H9 (cell line): ENCODE results near the gene SSR2. TPM values are rescaled to one million over a fixed set of nuclear protein-coding genes. Genes with fewer than 3 reads are reported as not detected.

ENCODE experiments used
- DNase-seq: peaks from one replicate; pipeline ENCODE4 v3.0.0-alpha.2; 2017
- H2AFZ ChIP-seq: one replicate; pipeline ENCODE4 v1.6.1; 2013; ENCODE audit warnings: mild to moderate bottlenecking, low read length, control low read depth, moderate library complexity
- H2AK5ac ChIP-seq: 2 replicates; pipeline ENCODE4 v1.6.1; 2013; ENCODE audit warnings: low read length, control low read depth, mixed read lengths; ENCODE audit not compliant: insufficient read length
- H2BK120ac ChIP-seq: one replicate; pipeline ENCODE4 v1.6.1; 2013; ENCODE audit warnings: low read depth, mild to moderate bottlenecking, low read length, control low read depth, inconsistent platforms; ENCODE audit not compliant: poor library complexity, severe bottlenecking
- H2BK12ac ChIP-seq: 2 replicates; pipeline ENCODE4 v1.6.1; 2013; ENCODE audit warnings: low read length, control low read depth, mixed read lengths, low read depth; ENCODE audit not compliant: insufficient read length
- H2BK15ac ChIP-seq: 2 replicates; pipeline ENCODE4 v1.6.1; 2013; ENCODE audit warnings: low read depth, low read length, control low read depth
- H2BK20ac ChIP-seq: one replicate; pipeline ENCODE4 v1.6.1; 2013; ENCODE audit warnings: low read depth, mild to moderate bottlenecking, low read length, control low read depth, inconsistent platforms; ENCODE audit not compliant: poor library complexity, severe bottlenecking
- H2BK5ac ChIP-seq: 2 replicates; pipeline ENCODE4 v1.6.1; 2013; ENCODE audit warnings: low read length, control low read depth, mixed read lengths; ENCODE audit not compliant: insufficient read length
- H3K14ac ChIP-seq: 2 replicates; pipeline ENCODE4 v1.6.1; 2013; ENCODE audit warnings: low read length, control low read depth; ENCODE audit not compliant: insufficient read depth
- H3K18ac ChIP-seq: 2 replicates; pipeline ENCODE4 v1.6.1; 2013; ENCODE audit warnings: low read depth, mild to moderate bottlenecking, mixed read lengths, low read length, control low read depth; ENCODE audit not compliant: insufficient read length
- H3K23ac ChIP-seq: 2 replicates; pipeline ENCODE4 v1.6.1; 2013; ENCODE audit warnings: low read length, control low read depth, mixed read lengths, low read depth; ENCODE audit not compliant: insufficient read length
- H3K23me2 ChIP-seq: 2 replicates; pipeline ENCODE4 v1.6.1; 2013; ENCODE audit warnings: low read depth, mild to moderate bottlenecking, mixed read lengths, low read length, control low read depth; ENCODE audit not compliant: insufficient read length, poor library complexity, severe bottlenecking
- H3K27ac ChIP-seq: 2 replicates; pipeline ENCODE4 v1.5.1; 2013; ENCODE audit warnings: low read length, control low read depth, mixed read lengths, low read depth; ENCODE audit not compliant: insufficient read length
- H3K27me3 ChIP-seq: 2 replicates; pipeline ENCODE4 v1.6.1; 2013; ENCODE audit warnings: low read length, control low read depth, inconsistent platforms; ENCODE audit not compliant: insufficient read depth
- H3K4ac ChIP-seq: 2 replicates; pipeline ENCODE4 v1.6.1; 2013; ENCODE audit warnings: low read depth, mild to moderate bottlenecking, control low read depth, inconsistent platforms, low read length, moderate library complexity
- H3K4me1 ChIP-seq: 2 replicates; pipeline ENCODE4 v1.6.1; 2013; ENCODE audit warnings: low read length, control low read depth, inconsistent platforms; ENCODE audit not compliant: insufficient read depth
- H3K4me2 ChIP-seq: 2 replicates; pipeline ENCODE4 v1.6.1; 2013; ENCODE audit warnings: low read length, control low read depth, mixed read lengths; ENCODE audit not compliant: insufficient read length, insufficient read depth
- H3K56ac ChIP-seq: 2 replicates; pipeline ENCODE4 v1.6.1; 2013; ENCODE audit warnings: low read depth, mild to moderate bottlenecking, mixed read lengths, low read length, control low read depth; ENCODE audit not compliant: insufficient read length
- H3K79me1 ChIP-seq: 2 replicates; pipeline ENCODE4 v1.6.1; 2013; ENCODE audit warnings: low read depth, mild to moderate bottlenecking, moderate library complexity, low read length, control low read depth, inconsistent platforms; ENCODE audit not compliant: insufficient read depth, poor library complexity, severe bottlenecking
- H3K79me2 ChIP-seq: 2 replicates; pipeline ENCODE4 v1.6.1; 2013; ENCODE audit warnings: low read length, control low read depth, inconsistent platforms; ENCODE audit not compliant: insufficient read depth
- H3K9ac ChIP-seq: 2 replicates; pipeline ENCODE4 v1.6.1; 2013; ENCODE audit warnings: low read length, control low read depth, mixed read lengths; ENCODE audit not compliant: insufficient read length; ENCODE audit errors: extremely low read depth
- H3K9me3 ChIP-seq: one replicate; pipeline ENCODE4 v1.6.1; 2013; ENCODE audit warnings: low read depth, low read length, inconsistent platforms; ENCODE audit not compliant: control insufficient read depth
- H3T11ph ChIP-seq: one replicate; pipeline ENCODE4 v1.6.1; 2013; ENCODE audit warnings: mild to moderate bottlenecking, low read length, control low read depth, inconsistent platforms
- H4K20me1 ChIP-seq: one replicate; pipeline ENCODE4 v1.6.1; 2013; ENCODE audit not compliant: control insufficient read depth, insufficient read length, insufficient read depth
- H4K5ac ChIP-seq: 2 replicates; pipeline ENCODE4 v1.6.1; 2013; ENCODE audit warnings: low read depth, mild to moderate bottlenecking, mixed read lengths, low read length, control low read depth; ENCODE audit not compliant: insufficient read length
- H4K8ac ChIP-seq: replicated peaks from 2 replicates; pipeline ENCODE4 v1.6.1; 2013; ENCODE audit warnings: low read length, control low read depth, mixed read lengths, low read depth; ENCODE audit not compliant: insufficient read length
- H4K91ac ChIP-seq: 2 replicates; pipeline ENCODE4 v1.6.1; 2013; ENCODE audit warnings: low read depth, mild to moderate bottlenecking, moderate library complexity, mixed read lengths, low read length, control low read depth; ENCODE audit not compliant: insufficient read length
- H3K27ac Mint-ChIP-seq, 3 experiments: 2 replicates in 2 of 3; 3 replicates in 1 of 3; pipeline ENCODE4 v1.8.0; 2020 to 2021; ENCODE audit warnings: mixed read lengths in 3 of 3, mild to moderate bottlenecking in 1 of 3, moderate library complexity in 1 of 3
- H3K27me3 Mint-ChIP-seq: 2 replicates; pipeline ENCODE4 v1.8.0; 2021; ENCODE audit warnings: low read depth, mild to moderate bottlenecking, moderate library complexity, mixed read lengths
- H3K36me3 Mint-ChIP-seq, 3 experiments: 2 replicates in 2 of 3; 3 replicates in 1 of 3; pipeline ENCODE4 v1.8.0; 2020 to 2021; ENCODE audit warnings: low read depth in 3 of 3, mixed read lengths in 3 of 3; ENCODE audit not compliant: insufficient read depth in 1 of 3
- H3K4me1 Mint-ChIP-seq, 2 experiments: 2 replicates each; pipeline ENCODE4 v1.8.0; 2020; ENCODE audit warnings: mixed read lengths in 2 of 2
- H3K4me3 Mint-ChIP-seq, 2 experiments: 2 replicates in 1 of 2; 3 replicates in 1 of 2; pipeline ENCODE4 v1.8.0; 2020 to 2021; ENCODE audit warnings: mild to moderate bottlenecking in 2 of 2, mixed read lengths in 2 of 2, moderate library complexity in 1 of 2
- H3K9me3 Mint-ChIP-seq, 2 experiments: 2 replicates in 1 of 2; 3 replicates in 1 of 2; pipeline ENCODE4 v1.8.0; 2020; ENCODE audit warnings: mild to moderate bottlenecking in 2 of 2, mixed read lengths in 2 of 2, moderate library complexity in 1 of 2
- CTCF ChIP-seq: fragments of 200-600 bp; sonication (generic); conservative IDR thresholded peaks from 3 replicates; pipeline ENCODE4 v1.8.0; 2021; ENCODE audit warnings: antibody characterized with exemption, mild to moderate bottlenecking
- WGBS: extraction: QIAGEN DNeasy Blood & Tissue Kit; methylation state at CpG from one replicate; pipeline ENCODE4 v1.1.7; 2013; ENCODE audit warnings: missing lambda C conversion rate, low lambda C conversion rate, mixed read lengths; ENCODE audit not compliant: insufficient read length; ENCODE audit errors: extremely low coverage; 5-methylcytosine and 5-hydroxymethylcytosine counted together
- total RNA-seq: library from RNA; stranded (reverse); gene quantifications from 2 replicates; pipeline ENCODE4 v1.2.1, GENCODE V29; 2021

SSR2 gene
- total RNA-seq, 1 experiment from 2014 or later: 170 TPM

- peaks cover 16 to 35% (median 31%) of the 10 kb centered on the region in 3 experiments for H3K36me3 Mint-ChIP-seq
- Histone ChIP-seq H3K9ac (peak overlapping the region; percentile 52), H3K18ac (no peak overlapping the region), H3K79me2 (no peaks in the 10 kb centered on the region; the same call in 1 of the 2 replicates), H3K9me3 (no peaks in the 10 kb centered on the region), H4K91ac (no peak overlapping the region), H4K5ac (no peak overlapping the region), H4K8ac (no peak overlapping the region), H2BK120ac (no peak overlapping the region), H2AFZ (no peak overlapping the region), H2BK5ac (no peak overlapping the region), H3K27ac (no peak overlapping the region), H2BK20ac (no peak overlapping the region), H3T11ph (no peak overlapping the region), H2BK15ac (no peak overlapping the region), H3K23ac (no peak overlapping the region), H3K4me2 (peak overlapping the region; percentile 73), H2BK12ac (no peak overlapping the region), H3K56ac (no peak overlapping the region), H3K14ac (no peak overlapping the region), H2AK5ac (no peak overlapping the region), H3K4ac (no peak overlapping the region), H3K4me1 (0 out of 2 replicates have a peak, but pooled peaks cover 2% of the 10 kb centered on the region), H3K79me1 (peaks cover 4% of the 10 kb centered on the region), H3K23me2 (peaks cover 10% of the 10 kb centered on the region), H4K20me1 (no peaks in the 10 kb centered on the region), H3K27me3 (no peaks in the 10 kb centered on the region)
- H3K4me1 Mint-ChIP-seq: peaks cover 20 to 22% of the 10 kb centered on the region in 2 experiments
- peaks cover 1% of the 10 kb centered on the region; the same call in 1 of the 2 replicates for H3K27me3 Mint-ChIP-seq
- no peaks in the 10 kb centered on the region for H3K9me3 Mint-ChIP-seq
- WGBS: no CpG with 5 or more reads among the region's 17 CpGs
- TF ChIP-seq CTCF: no peak
- DNase-seq: no peak
- peak overlapping the region; percentile 90 to 93 for H3K4me3 Mint-ChIP-seq
- H3K27ac Mint-ChIP-seq: peak overlapping the region in 2 of 3 experiments; percentile 15 to 77; a peak in 4 of 7 replicates
Observed at GRCh38 chr1:156055281-156056048, 34.7 kb upstream of the SSR2 start.
